Activated naive CD4-positive, alpha-beta T cell treated with anti-CD3 and anti-CD28 coated beads, Interleukin-2, amount 50 U/mL, for 24 hours (primary cell): Measurements from ENCODE around the gene GTF3C5.
"Not testable (repeated sequence)": the region's sequence is repeated elsewhere in the genome, so short reads cannot be mapped to it uniquely, and the experiment has no call there.

ENCODE experiments used
- H3K27ac Mint-ChIP-seq: one replicate; pipeline ENCODE4 v1.8.0; 2021; ENCODE audit warnings: mild to moderate bottlenecking, mixed read lengths
- H3K27me3 Mint-ChIP-seq: one replicate; pipeline ENCODE4 v1.8.0; 2021; ENCODE audit warnings: mixed read lengths
- H3K36me3 Mint-ChIP-seq: one replicate; pipeline ENCODE4 v1.8.0; 2021; ENCODE audit warnings: mixed read lengths
- H3K4me1 Mint-ChIP-seq: one replicate; pipeline ENCODE4 v1.8.0; 2021; ENCODE audit warnings: mixed read lengths
- H3K4me3 Mint-ChIP-seq: one replicate; pipeline ENCODE4 v1.8.0; 2021; ENCODE audit warnings: mild to moderate bottlenecking, mixed read lengths
- H3K9me3 Mint-ChIP-seq: one replicate; pipeline ENCODE4 v1.8.0; 2021; ENCODE audit warnings: mixed read lengths

GTF3C5 gene

DNA sequence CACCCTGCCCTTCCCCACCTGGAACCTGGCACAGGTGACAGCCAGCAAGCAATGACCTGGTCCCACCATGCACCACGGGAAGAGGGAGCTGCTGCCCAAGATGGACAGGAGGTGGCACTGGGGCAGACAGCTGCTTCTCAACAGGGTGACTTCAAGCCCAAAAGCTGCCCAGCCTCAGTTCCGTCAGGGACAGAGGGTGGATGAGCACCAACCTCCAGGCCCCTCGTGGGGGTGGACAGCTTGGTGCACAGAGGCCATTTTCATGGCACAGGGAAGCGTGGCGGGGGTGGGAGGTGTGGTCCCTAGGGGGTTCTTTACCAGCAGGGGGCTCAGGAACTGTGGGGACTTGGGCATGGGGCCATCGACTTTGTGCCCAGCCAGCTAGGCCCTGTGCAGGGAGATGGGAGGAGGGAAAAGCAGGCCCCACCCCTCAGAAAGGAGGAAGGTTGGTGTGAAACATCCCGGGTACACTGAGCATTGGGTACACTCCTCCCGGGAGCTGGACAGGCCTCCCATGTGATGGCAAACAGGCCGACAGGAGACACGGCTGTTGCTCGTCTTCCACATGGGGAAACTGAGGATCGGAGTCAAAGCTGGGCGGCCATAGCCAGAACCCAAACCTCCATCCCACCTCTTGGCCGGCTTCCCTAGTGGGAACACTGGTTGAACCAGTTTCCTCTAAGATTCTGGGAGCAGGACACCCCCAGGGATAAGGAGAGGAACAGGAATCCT is 32.9 kb downstream of the GTF3C5 start:
- Mint-ChIP-seq H3K4me1 (peaks cover 24% of the 10 kb centered on the region), H3K9me3 (no peaks in the 10 kb centered on the region), H3K27me3 (no peaks in the 10 kb centered on the region), H3K36me3 (no peaks in the 10 kb centered on the region), H3K4me3 (no peak overlapping the region), H3K27ac (no peak overlapping the region)

DNA sequence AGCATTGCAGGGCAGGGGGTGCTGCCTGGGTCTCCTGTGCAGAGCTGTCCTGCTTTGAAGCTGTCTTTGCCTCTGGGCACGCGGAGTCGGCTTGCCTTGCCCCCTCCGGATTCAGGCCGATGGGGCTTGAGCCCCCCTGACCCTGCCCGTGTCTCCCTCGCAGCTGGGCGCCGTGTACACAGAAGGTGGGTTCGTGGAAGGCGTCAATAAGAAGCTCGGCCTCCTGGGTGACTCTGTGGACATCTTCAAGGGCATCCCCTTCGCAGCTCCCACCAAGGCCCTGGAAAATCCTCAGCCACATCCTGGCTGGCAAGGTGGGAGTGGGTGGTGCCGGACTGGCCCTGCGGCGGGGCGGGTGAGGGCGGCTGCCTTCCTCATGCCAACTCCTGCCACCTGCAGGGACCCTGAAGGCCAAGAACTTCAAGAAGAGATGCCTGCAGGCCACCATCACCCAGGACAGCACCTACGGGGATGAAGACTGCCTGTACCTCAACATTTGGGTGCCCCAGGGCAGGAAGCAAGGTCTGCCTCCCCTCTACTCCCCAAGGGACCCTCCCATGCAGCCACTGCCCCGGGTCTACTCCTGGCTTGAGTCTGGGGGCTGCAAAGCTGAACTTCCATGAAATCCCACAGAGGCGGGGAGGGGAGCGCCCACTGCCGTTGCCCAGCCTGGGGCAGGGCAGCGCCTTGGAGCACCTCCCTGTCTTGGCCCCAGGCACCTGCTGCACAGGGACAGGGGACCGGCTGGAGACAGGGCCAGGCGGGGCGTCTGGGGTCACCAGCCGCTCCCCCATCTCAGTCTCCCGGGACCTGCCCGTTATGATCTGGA is 33.7 kb downstream of the GTF3C5 start:
- no peak overlapping the region for H3K4me3 Mint-ChIP-seq
- H3K36me3 Mint-ChIP-seq = no peaks in the 10 kb centered on the region

GRCh38 chr9:133065070-133065388 is 34.2 kb downstream of the GTF3C5 start:
- Mint-ChIP-seq H3K4me3 (no peak overlapping the region), H3K27ac (no peak overlapping the region), H3K4me1 (peaks cover 10% of the 10 kb centered on the region), H3K36me3 (no peaks in the 10 kb centered on the region), H3K27me3 (no peaks in the 10 kb centered on the region), H3K9me3 (no peaks in the 10 kb centered on the region)

More for the DNA sequence above, 33.7 kb downstream of the GTF3C5 start:
- Mint-ChIP-seq H3K27me3 (no peaks in the 10 kb centered on the region), H3K4me1 (peaks cover 16% of the 10 kb centered on the region), H3K27ac (no peak overlapping the region), H3K9me3 (no peaks in the 10 kb centered on the region)

GRCh38 chr9:133066181-133066983 is 35.6 kb downstream of the GTF3C5 start:
- Mint-ChIP-seq H3K27ac (no peak overlapping the region), H3K4me3 (no peak overlapping the region), H3K9me3 (no peaks in the 10 kb centered on the region), H3K36me3 (no peaks in the 10 kb centered on the region), H3K27me3 (no peaks in the 10 kb centered on the region), H3K4me1 (no peaks in the 10 kb centered on the region)

- Mint-ChIP-seq H3K9me3 (no peaks in the 10 kb centered on the region), H3K27ac (no peak overlapping the region), H3K4me3 (no peak overlapping the region), H3K4me1 (no peaks in the 10 kb centered on the region), H3K36me3 (peaks cover 2% of the 10 kb centered on the region), H3K27me3 (no peaks in the 10 kb centered on the region)
Measured at GRCh38 chr9:133067006-133067405, 36.2 kb downstream of the GTF3C5 start.

- Mint-ChIP-seq H3K36me3 (peaks cover 2% of the 10 kb centered on the region), H3K9me3 (no peaks in the 10 kb centered on the region), H3K4me3 (no peak overlapping the region), H3K27ac (no peak overlapping the region), H3K4me1 (no peaks in the 10 kb centered on the region), H3K27me3 (no peaks in the 10 kb centered on the region)
Measured at GRCh38 chr9:133067813-133068212, 37.0 kb downstream of the GTF3C5 start.

DNA sequence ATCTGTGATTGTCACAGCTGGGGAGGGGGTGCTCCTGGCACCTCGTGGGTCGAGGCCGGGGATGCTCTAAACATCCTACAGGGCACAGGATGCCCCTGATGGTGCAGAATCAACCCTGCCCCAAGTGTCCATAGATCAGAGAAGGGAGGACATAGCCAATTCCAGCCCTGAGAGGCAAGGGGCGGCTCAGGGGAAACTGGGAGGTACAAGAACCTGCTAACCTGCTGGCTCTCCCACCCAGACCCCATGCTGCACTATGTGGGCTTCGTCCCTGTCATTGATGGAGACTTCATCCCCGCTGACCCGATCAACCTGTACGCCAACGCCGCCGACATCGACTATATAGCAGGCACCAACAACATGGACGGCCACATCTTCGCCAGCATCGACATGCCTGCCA is 37.6 kb downstream of the GTF3C5 start:
- not testable (repeated sequence) for H3K27me3 Mint-ChIP-seq, H3K27ac Mint-ChIP-seq, H3K36me3 Mint-ChIP-seq, H3K4me3 Mint-ChIP-seq, H3K9me3 Mint-ChIP-seq, H3K4me1 Mint-ChIP-seq

GRCh38 chr9:133070500-133070961 is 39.7 kb downstream of the GTF3C5 start:
- H3K9me3 Mint-ChIP-seq, H3K4me3 Mint-ChIP-seq, H3K4me1 Mint-ChIP-seq, H3K27ac Mint-ChIP-seq, H3K36me3 Mint-ChIP-seq, H3K27me3 Mint-ChIP-seq: not testable (repeated sequence)

DNA sequence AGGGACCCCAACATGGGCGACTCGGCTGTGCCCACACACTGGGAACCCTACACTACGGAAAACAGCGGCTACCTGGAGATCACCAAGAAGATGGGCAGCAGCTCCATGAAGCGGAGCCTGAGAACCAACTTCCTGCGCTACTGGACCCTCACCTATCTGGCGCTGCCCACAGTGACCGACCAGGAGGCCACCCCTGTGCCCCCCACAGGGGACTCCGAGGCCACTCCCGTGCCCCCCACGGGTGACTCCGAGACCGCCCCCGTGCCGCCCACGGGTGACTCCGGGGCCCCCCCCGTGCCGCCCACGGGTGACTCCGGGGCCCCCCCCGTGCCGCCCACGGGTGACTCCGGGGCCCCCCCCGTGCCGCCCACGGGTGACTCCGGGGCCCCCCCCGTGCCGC is 40.2 kb downstream of the GTF3C5 start:
- H3K4me3 Mint-ChIP-seq, H3K27ac Mint-ChIP-seq, H3K36me3 Mint-ChIP-seq, H3K4me1 Mint-ChIP-seq, H3K27me3 Mint-ChIP-seq, H3K9me3 Mint-ChIP-seq: not testable (repeated sequence)

GRCh38 chr9:133071484-133072150 is 40.8 kb downstream of the GTF3C5 start:
- Mint-ChIP-seq H3K4me1 (no peaks in the 10 kb centered on the region), H3K4me3 (no peak overlapping the region), H3K27me3 (no peaks in the 10 kb centered on the region), H3K27ac (peak overlapping the region; percentile 85), H3K36me3 (peaks cover 2% of the 10 kb centered on the region), H3K9me3 (no peaks in the 10 kb centered on the region)

DNA sequence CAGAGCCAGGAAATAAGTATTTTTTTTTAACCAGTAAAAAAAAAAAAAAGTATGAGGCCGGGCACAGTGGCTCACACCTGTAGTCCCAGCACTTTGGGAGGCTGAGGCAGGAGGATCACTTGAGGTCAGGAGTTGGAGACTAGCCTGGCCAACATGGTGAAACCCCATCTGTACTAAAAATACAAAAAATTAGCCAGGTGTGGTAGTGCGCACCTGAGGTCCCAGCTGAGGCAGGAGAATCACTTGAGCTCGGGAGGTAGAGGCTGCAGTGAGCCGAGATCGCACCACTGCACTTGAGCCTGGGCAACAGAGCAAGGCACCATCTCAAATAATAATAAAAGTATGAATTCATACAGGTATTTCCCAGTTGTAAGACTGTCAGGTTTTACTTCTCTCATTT is 41.4 kb downstream of the GTF3C5 start:
- not testable (repeated sequence) for H3K9me3 Mint-ChIP-seq, H3K4me1 Mint-ChIP-seq, H3K4me3 Mint-ChIP-seq, H3K27ac Mint-ChIP-seq, H3K36me3 Mint-ChIP-seq, H3K27me3 Mint-ChIP-seq

GRCh38 chr9:133073086-133074014 is 42.6 kb downstream of the GTF3C5 start:
- no peaks in the 10 kb centered on the region for H3K27me3 Mint-ChIP-seq
- H3K4me1 Mint-ChIP-seq = no peaks in the 10 kb centered on the region
- no peaks in the 10 kb centered on the region for H3K9me3 Mint-ChIP-seq
- no peak overlapping the region for H3K4me3 Mint-ChIP-seq
- peaks cover 2% of the 10 kb centered on the region for H3K36me3 Mint-ChIP-seq
- H3K27ac Mint-ChIP-seq = no peak overlapping the region

GRCh38 chr9:133074111-133074651 is 43.4 kb downstream of the GTF3C5 start:
- no peaks in the 10 kb centered on the region for H3K4me1 Mint-ChIP-seq
- H3K27me3 Mint-ChIP-seq = no peaks in the 10 kb centered on the region
- peaks cover 2% of the 10 kb centered on the region for H3K36me3 Mint-ChIP-seq
- H3K27ac Mint-ChIP-seq = no peak overlapping the region
- no peaks in the 10 kb centered on the region for H3K9me3 Mint-ChIP-seq
- no peak overlapping the region for H3K4me3 Mint-ChIP-seq

- Mint-ChIP-seq H3K27ac (no peak overlapping the region), H3K4me3 (no peak overlapping the region), H3K27me3 (no peaks in the 10 kb centered on the region), H3K36me3 (peaks cover 2% of the 10 kb centered on the region), H3K9me3 (no peaks in the 10 kb centered on the region), H3K4me1 (no peaks in the 10 kb centered on the region)
Measured at GRCh38 chr9:133075925-133076630, 45.3 kb downstream of the GTF3C5 start.
